Nephron (organoid): ENCODE measurements around the gene URI1.

ENCODE experiments used
- H3K27ac Mint-ChIP-seq, 3 experiments: 2 replicates each; pipeline ENCODE4 v1.8.0; 2020; ENCODE audit warnings: mixed read lengths in 3 of 3, mild to moderate bottlenecking in 2 of 3, moderate library complexity in 1 of 3
- H3K27me3 Mint-ChIP-seq: 2 replicates; pipeline ENCODE4 v1.8.0; 2021; ENCODE audit warnings: low read depth, mild to moderate bottlenecking, moderate library complexity, mixed read lengths
- H3K36me3 Mint-ChIP-seq: 2 replicates; pipeline ENCODE4 v1.8.0; 2020; ENCODE audit warnings: low read depth, mixed read lengths
- H3K4me1 Mint-ChIP-seq: 2 replicates; pipeline ENCODE4 v1.8.0; 2020; ENCODE audit warnings: mixed read lengths
- H3K4me3 Mint-ChIP-seq, 3 experiments: 2 replicates each; pipeline ENCODE4 v1.8.0; 2020; ENCODE audit warnings: mild to moderate bottlenecking in 3 of 3, mixed read lengths in 3 of 3, moderate library complexity in 2 of 3
- H3K9me3 Mint-ChIP-seq: 2 replicates; pipeline ENCODE4 v1.8.0; 2020; ENCODE audit warnings: mixed read lengths
- TF ChIP-seq, protein P1 (sequence below), 3 experiments: fragments of 200-600 bp; sonication (generic); IDR thresholded peaks; one replicate each; pipeline ENCODE4 v1.5.0; 2021; ENCODE audit warnings: antibody characterized with exemption in 3 of 3; ENCODE audit not compliant: unreplicated experiment in 3 of 3

URI1 gene

DNA sequence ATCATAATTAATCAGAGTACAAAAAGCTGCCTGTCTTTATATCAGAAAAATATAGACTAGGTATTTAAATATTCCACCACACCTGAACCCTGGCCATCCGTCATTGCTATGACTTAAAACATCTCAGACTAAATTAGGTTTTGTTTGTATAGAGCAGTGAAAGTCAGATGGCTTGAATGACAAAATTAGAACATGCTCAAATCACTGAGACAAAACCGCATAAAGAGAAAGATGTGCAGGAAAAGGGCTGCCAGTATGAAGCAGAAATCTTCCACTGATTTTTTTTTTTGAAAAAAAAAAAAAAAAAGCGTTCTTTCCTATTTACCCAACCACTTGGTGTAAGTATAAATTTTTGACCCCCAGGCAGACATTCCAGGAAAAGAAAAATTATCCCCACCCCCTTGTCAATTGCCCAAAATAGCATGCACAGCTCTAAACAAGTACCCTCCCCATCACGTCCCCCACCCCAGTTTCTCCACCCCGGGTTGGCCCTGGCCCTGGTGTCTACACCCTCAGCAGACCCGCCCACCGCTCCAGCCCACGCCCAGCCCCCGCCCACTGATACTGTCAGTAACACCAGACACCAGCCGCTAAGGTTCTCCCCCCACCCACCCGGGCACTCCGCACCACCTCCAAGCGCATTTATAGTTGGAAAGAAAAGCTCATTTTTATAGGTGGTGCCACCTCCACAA is 118.6 kb downstream of the URI1 start:
- H3K27me3 Mint-ChIP-seq, result peaks cover 4% of the 10 kb centered on the region
- peaks cover 8% of the 10 kb centered on the region for H3K9me3 Mint-ChIP-seq
- H3K36me3 Mint-ChIP-seq, result no peaks in the 10 kb centered on the region
- H3K4me3 Mint-ChIP-seq, result no peak overlapping the region
- no peaks in the 10 kb centered on the region for H3K4me1 Mint-ChIP-seq
- no peak overlapping the region for H3K27ac Mint-ChIP-seq
- TF ChIP-seq, protein P1, sequence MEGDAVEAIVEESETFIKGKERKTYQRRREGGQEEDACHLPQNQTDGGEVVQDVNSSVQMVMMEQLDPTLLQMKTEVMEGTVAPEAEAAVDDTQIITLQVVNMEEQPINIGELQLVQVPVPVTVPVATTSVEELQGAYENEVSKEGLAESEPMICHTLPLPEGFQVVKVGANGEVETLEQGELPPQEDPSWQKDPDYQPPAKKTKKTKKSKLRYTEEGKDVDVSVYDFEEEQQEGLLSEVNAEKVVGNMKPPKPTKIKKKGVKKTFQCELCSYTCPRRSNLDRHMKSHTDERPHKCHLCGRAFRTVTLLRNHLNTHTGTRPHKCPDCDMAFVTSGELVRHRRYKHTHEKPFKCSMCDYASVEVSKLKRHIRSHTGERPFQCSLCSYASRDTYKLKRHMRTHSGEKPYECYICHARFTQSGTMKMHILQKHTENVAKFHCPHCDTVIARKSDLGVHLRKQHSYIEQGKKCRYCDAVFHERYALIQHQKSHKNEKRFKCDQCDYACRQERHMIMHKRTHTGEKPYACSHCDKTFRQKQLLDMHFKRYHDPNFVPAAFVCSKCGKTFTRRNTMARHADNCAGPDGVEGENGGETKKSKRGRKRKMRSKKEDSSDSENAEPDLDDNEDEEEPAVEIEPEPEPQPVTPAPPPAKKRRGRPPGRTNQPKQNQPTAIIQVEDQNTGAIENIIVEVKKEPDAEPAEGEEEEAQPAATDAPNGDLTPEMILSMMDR (IDR thresholded peaks at IDR 0.05; ENCODE audit: unreplicated experiment in 3 of 3), result no peak

DNA sequence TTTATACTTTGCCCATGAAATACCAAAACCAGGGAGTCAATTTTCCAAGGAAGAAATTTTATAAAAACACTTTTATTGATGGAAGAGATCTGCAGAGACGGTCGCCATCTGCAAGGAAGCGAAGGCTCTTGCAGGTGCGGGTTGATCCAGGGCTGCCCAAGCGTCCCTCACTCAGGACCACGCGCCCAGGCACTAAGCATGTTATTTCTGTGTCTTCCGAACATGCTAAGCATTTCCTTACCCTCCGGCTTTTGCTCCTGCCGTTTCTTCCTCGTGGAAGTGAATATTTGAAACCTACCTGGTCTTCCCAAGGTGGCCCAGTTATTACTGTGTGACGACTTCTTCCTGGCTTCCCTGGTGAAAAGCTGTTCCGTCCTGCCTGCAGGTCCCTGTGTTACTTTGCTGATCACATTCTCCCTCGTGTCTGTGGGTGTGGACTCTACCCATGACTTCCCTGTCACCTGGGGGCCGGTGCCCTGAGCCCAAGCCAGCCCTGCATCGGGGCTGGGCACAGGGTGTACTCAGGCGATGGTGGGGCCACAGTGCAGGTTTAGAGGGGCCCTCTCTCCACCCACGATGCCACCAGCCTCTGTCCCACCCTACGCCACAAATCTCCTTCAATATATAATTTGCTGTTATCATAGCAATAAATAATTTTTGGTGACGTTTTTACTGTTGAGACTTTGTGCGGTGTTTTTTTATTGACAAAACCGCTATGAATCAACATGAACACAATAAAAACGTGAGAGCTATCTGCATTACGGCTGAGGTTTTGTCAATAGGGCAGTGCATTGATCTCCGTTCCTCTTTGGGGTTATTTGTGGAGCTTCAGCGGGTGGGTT is 119.4 kb downstream of the URI1 start:
- peaks cover 5% of the 10 kb centered on the region for H3K9me3 Mint-ChIP-seq
- H3K4me3 Mint-ChIP-seq, result no peak overlapping the region
- no peak overlapping the region for H3K27ac Mint-ChIP-seq
- TF ChIP-seq, protein P1 (IDR thresholded peaks at IDR 0.05; ENCODE audit: unreplicated experiment in 3 of 3), result no peak
- H3K36me3 Mint-ChIP-seq, result no peaks in the 10 kb centered on the region
- peaks cover 4% of the 10 kb centered on the region for H3K27me3 Mint-ChIP-seq
- H3K4me1 Mint-ChIP-seq, result no peaks in the 10 kb centered on the region

DNA sequence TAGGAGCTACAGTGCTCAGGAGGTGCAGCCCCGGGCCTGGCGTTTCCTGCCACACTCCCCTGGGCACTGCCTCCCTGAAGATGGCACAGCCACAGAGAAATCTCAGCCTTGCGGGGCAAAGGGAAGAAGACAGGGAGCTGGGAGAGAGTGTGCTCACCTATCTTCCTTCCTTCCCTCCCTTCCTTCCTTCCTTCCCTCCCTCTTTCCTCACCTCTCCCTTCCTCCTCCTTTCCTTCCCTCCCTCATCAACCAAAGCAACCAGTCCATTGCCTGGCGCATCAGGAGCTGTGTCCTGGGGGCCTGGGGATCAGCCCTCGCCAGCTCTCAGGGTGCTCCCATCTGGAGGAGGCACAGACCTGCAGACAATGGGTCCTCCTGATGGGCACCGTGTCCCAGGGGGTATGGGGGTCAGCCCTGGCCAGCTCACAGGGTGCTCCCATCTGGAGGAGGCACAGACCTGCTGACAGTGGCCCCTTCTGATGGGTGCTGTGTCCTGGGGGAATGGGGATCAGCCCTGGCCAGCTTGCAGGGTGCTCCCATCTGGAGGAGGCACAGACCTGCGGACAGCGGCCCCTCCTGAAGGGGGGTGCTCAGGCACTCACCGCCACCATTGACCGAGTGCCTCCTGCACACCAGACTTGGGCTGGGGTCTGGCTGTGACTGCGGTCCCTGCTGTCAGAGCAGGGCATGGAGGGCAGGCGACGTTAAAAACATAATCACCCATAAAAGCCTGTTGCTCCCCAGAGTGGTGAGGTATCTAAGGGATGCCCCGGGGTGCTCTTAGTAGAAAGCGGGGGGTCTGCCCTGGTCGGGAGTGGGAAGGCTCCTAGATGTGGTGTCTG is 120.2 kb downstream of the URI1 start:
- TF ChIP-seq, protein P1 (IDR thresholded peaks at IDR 0.05; ENCODE audit: unreplicated experiment in 3 of 3), result no peak
- Mint-ChIP-seq H3K36me3 (no peaks in the 10 kb centered on the region), H3K27ac (no peak overlapping the region), H3K27me3 (peaks cover 4% of the 10 kb centered on the region), H3K4me3 (no peak overlapping the region), H3K9me3 (peaks cover 5% of the 10 kb centered on the region), H3K4me1 (no peaks in the 10 kb centered on the region)

DNA sequence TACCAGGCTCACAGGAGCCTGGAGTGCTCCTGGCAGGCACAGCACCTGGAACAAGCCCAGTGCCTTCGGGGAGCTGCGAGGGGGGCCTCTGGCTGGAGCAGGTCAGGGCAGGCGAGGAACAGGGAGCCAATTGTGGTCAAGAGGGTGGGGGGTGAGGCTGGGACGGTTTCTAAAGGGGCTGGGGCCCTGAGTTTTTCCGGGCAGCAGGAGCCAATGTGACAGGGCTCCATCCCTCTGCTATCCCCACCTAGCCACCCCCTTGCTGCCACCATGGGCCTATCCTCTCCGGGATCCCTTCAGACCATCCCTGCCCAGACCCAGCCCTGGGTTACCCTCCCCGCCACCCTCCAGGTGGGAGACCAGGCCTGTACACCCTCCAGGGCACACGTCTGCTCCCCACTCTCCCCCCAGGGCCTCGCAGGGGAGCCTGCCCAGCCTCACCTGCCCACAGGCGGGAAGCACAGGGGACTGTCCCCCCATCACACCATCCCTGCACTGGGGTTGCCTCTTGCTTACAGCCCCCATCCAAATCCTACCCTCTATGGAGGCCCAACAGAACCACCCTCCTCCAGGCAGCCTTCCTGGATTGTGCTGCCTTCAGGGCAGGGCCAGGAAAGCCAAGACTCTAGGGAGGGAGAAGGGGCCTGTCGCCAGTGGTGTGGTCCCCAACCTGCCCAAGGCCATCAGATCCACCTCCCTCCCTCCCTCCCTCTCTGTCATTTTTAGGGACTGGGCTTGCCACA is 121.0 kb downstream of the URI1 start:
- Mint-ChIP-seq H3K27me3 (peaks cover 4% of the 10 kb centered on the region), H3K36me3 (no peaks in the 10 kb centered on the region), H3K4me1 (no peaks in the 10 kb centered on the region), H3K9me3 (no peaks in the 10 kb centered on the region), H3K4me3 (no peak overlapping the region), H3K27ac (no peak overlapping the region)
- TF ChIP-seq, protein P1 (IDR thresholded peaks at IDR 0.05; ENCODE audit: unreplicated experiment in 3 of 3), result no peak

GRCh38 chr19:30063650-30064347 is 121.8 kb downstream of the URI1 start:
- no peaks in the 10 kb centered on the region for H3K4me1 Mint-ChIP-seq

More at GRCh38 chr19:30063650-30064347, 121.8 kb downstream of the URI1 start:
- no peak overlapping the region for H3K27ac Mint-ChIP-seq
- H3K4me3 Mint-ChIP-seq, result no peak overlapping the region
- H3K9me3 Mint-ChIP-seq, result no peaks in the 10 kb centered on the region
- H3K27me3 Mint-ChIP-seq, result no peaks in the 10 kb centered on the region
- no peaks in the 10 kb centered on the region for H3K36me3 Mint-ChIP-seq
- TF ChIP-seq, protein P1 (IDR thresholded peaks at IDR 0.05; ENCODE audit: unreplicated experiment in 3 of 3), result no peak
